Fibroblast of lung (primary cell): ENCODE measurements around the gene NRXN2. TPM values are rescaled to one million over a fixed set of nuclear protein-coding genes. Genes with fewer than 3 reads are reported as not detected.

Experiments
- DNase-seq, 2 donors: peaks; one replicate each; pipeline versions ENCODE4 v3.0.0 to v3.0.0-alpha.2; 2010; ENCODE audit warnings: low read depth in 2 of 2
- H2AFZ ChIP-seq: 2 replicates; pipeline ENCODE4 v1.5.1; 2012; ENCODE audit warnings: low read length, control low read depth, inconsistent platforms
- H3K27ac ChIP-seq: 2 replicates; pipeline ENCODE4 v1.5.1; 2011; ENCODE audit warnings: low read length, control low read depth; ENCODE audit not compliant: insufficient read depth
- H3K27me3 ChIP-seq: 2 replicates; pipeline ENCODE4 v1.5.1; 2011; ENCODE audit warnings: mild to moderate bottlenecking, low read length; ENCODE audit not compliant: control insufficient read depth, insufficient read depth
- H3K36me3 ChIP-seq: 2 replicates; pipeline ENCODE4 v1.5.1; 2011; ENCODE audit warnings: low read length; ENCODE audit not compliant: control insufficient read depth, insufficient read depth
- H3K4me1 ChIP-seq: 2 replicates; pipeline ENCODE4 v1.5.1; 2011; ENCODE audit warnings: low read length; ENCODE audit not compliant: control insufficient read depth, insufficient read depth; ENCODE audit errors: extremely low read depth
- H3K4me2 ChIP-seq: 2 replicates; pipeline ENCODE4 v1.5.1; 2011; ENCODE audit warnings: low read length, control low read depth; ENCODE audit not compliant: insufficient read depth; ENCODE audit errors: extremely low read depth
- H3K4me3 ChIP-seq, 4 experiments: fragments of 200-600 bp in 1 of 4; sonication (generic) in 1 of 4; replicated peaks in 1 of 4; 2 replicates each; pipeline ENCODE4 v1.5.1; 2011 to 2016; ENCODE audit warnings: low read length in 4 of 4, low read depth in 3 of 4, mild to moderate bottlenecking in 3 of 4, control low read depth in 2 of 4, inconsistent platforms in 1 of 4, mixed read lengths in 1 of 4; ENCODE audit not compliant: insufficient read depth in 1 of 4; ENCODE audit errors: control extremely low read depth in 1 of 4
- H3K79me2 ChIP-seq: 2 replicates; pipeline ENCODE4 v1.5.1; 2012; ENCODE audit warnings: mild to moderate bottlenecking, low read length, inconsistent platforms; ENCODE audit not compliant: control insufficient read depth, insufficient read depth
- H3K9ac ChIP-seq: 2 replicates; pipeline ENCODE4 v1.5.1; 2011; ENCODE audit warnings: mild to moderate bottlenecking, low read length, control low read depth; ENCODE audit not compliant: insufficient read depth
- H3K9me3 ChIP-seq: 2 replicates; pipeline ENCODE4 v1.5.1; 2012; ENCODE audit warnings: low read depth, low read length; ENCODE audit not compliant: control insufficient read depth, insufficient read depth
- H4K20me1 ChIP-seq: 2 replicates; pipeline ENCODE4 v1.5.1; 2011; ENCODE audit warnings: low read length; ENCODE audit not compliant: control insufficient read depth, insufficient read depth; ENCODE audit errors: extremely low read depth
- EZH2 ChIP-seq: IDR thresholded peaks from 2 replicates; pipeline ENCODE4 v1.5.1; 2012; ENCODE audit warnings: low read length, control low read depth, mild to moderate bottlenecking; ENCODE audit errors: missing control alignments
- polyA plus RNA-seq, 2 donors: library from polyadenylated mRNA; depleted of rRNA in 1 of 2; stranded (reverse) in 1 of 2; unstranded in 1 of 2; fragments of >200 nt; gene quantifications; 2 replicates each; pipeline ENCODE4 v1.2.1, GENCODE V29; 2011 to 2012; ENCODE audit warnings: missing spikeins in 1 of 2
- total RNA-seq: library from RNA; depleted of rRNA; stranded (reverse); fragments of >200 nt; gene quantifications from 2 replicates; pipeline ENCODE4 v1.2.1, GENCODE V29; 2014
- TF ChIP-seq, protein P1 (sequence below), 2 donors: IDR thresholded peaks in 1 of 2; conservative IDR thresholded peaks in 1 of 2; 1 replicate in 1 of 2; 2 replicates in 1 of 2; pipeline ENCODE4 v1.5.1; 2011 to 2012; ENCODE audit warnings: low read length in 2 of 2, control low read depth in 1 of 2, inconsistent platforms in 1 of 2, low read depth in 1 of 2, mild to moderate bottlenecking in 1 of 2

The NRXN2 gene
- total and polyA plus RNA-seq, 2 donors (not counting 1 experiment from before 2014, with no cell fraction given) = under 0.01 to 0.75 TPM

DNA sequence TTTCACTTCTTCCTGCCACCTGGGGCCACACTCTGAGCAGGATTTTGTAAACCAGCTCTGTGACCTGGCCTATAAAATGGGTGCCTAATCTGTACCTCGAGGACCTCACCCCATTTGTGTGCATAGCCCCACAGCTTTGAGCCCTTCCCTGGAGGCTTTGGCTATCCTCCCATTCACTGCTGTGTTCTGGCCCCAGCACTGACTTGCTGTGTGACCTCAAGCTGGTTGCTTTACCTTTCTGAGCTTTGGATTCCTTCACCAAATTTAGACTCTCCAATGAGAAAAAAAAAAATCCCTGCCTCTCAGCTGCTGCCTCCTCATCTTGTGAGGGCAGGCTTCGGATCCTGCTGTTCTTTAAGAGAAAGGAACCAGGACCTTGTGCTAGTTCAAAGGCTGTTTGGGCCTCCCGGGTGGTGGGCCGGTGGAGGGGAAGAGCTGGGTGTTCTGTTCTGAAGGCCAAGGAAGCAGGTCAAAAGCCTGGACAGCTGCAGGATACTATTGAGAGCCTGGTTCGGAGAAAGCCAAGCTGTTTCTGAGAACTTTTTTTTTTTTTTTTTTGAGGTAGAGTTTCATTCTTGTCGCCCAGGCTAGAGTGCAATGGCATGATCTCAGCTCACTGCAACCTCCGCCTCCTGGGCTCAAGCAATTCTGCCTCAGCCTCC lies 37.9 kb upstream of the NRXN2 start:
- Histone ChIP-seq H2AFZ (no peak overlapping the region), H3K27me3 (no peaks in the 10 kb centered on the region), H3K4me3 (no peak overlapping the region), H3K27ac (no peak overlapping the region), H3K9ac (no peak overlapping the region), H3K4me1 (peaks cover 26% of the 10 kb centered on the region), H4K20me1 (no peaks in the 10 kb centered on the region), H3K9me3 (no peaks in the 10 kb centered on the region), H3K4me2 (no peak overlapping the region), H3K36me3 (peaks cover 18% of the 10 kb centered on the region), H3K79me2 (no peaks in the 10 kb centered on the region)
- TF ChIP-seq, protein P1, sequence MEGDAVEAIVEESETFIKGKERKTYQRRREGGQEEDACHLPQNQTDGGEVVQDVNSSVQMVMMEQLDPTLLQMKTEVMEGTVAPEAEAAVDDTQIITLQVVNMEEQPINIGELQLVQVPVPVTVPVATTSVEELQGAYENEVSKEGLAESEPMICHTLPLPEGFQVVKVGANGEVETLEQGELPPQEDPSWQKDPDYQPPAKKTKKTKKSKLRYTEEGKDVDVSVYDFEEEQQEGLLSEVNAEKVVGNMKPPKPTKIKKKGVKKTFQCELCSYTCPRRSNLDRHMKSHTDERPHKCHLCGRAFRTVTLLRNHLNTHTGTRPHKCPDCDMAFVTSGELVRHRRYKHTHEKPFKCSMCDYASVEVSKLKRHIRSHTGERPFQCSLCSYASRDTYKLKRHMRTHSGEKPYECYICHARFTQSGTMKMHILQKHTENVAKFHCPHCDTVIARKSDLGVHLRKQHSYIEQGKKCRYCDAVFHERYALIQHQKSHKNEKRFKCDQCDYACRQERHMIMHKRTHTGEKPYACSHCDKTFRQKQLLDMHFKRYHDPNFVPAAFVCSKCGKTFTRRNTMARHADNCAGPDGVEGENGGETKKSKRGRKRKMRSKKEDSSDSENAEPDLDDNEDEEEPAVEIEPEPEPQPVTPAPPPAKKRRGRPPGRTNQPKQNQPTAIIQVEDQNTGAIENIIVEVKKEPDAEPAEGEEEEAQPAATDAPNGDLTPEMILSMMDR (conservative IDR thresholded peaks at IDR 0.05 in 1 of 2, IDR thresholded peaks at IDR 0.05 in 1 of 2; ENCODE audit: low read depth in 1 of 2, low read length in 2 of 2) = no peak
- TF ChIP-seq EZH2 = no peak
- no peak for DNase-seq

DNA sequence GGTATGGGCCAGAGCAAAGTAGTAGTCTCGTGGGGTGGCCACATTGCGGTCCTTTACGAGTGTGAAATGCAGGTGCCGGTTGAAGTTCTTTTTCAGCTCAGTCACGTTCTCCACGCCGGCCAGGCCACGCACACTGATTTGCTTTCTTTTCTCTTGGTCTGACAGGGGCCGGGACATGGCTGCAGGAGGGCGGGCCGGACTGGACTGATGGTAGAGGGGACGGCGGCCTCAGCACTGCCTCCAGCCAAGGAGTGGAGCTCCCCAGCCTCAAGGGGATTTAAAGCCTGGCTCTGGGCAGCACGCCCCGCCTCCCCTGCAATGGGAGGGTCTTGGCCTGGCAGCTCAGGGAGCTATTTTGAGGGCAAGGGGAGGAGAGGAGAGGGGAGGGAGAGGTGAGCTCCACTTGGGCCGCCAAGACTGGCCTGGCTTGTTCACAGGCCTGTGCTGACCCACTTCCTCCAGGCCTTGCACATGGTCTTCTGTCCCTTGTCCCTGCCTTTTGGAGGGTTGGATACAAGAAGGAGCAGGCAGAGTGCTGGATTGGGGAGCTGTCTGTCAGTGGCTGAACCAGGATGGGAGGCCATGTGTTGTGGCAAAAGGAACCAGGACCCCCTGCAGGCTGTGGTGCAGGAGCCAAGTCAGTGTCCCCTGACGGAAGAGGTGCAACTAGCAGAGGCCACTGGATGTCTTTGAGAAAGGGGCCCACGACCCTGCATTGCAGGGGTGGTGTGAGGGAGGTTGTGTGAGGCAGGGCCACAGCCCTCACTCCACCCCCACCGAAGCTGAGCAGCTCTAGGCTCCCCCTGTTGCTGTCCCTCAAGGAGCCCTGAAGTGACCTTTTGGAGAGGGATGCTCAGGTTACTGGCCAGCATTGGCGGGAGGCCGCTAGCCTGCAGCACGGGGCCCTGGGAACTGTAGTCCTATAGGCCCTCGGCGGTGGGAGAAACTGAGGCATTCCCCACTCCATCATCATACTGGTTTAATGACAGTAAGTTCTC lies 37.0 kb upstream of the NRXN2 start, which contains the start of gene PYGM:
TSS of gene PYGM (minus strand) at position 253 of the 998 bp plus-strand sequence. CDS start at position 177, 76 bp downstream.
- Histone ChIP-seq H2AFZ (no peak within 1 kb of the TSS), H4K20me1 (no peaks in the 10 kb centered on the region), H3K9me3 (no peaks in the 10 kb centered on the region), H3K4me1 (peaks cover 26% of the 10 kb centered on the region), H3K4me3 (no peak within 1 kb of the TSS), H3K27me3 (no peaks in the 10 kb centered on the region), H3K4me2 (no peak within 1 kb of the TSS), H3K27ac (no peak within 1 kb of the TSS), H3K36me3 (peaks cover 13% of the 10 kb centered on the region), H3K79me2 (no peaks in the 10 kb centered on the region), H3K9ac (no peak within 1 kb of the TSS)
- TF ChIP-seq, protein P1 (conservative IDR thresholded peaks at IDR 0.05 in 1 of 2, IDR thresholded peaks at IDR 0.05 in 1 of 2; ENCODE audit: low read depth in 1 of 2, low read length in 2 of 2) = no peak
- TF ChIP-seq EZH2 = no peak
- peak; percentile 36 to 60 for DNase-seq

DNA sequence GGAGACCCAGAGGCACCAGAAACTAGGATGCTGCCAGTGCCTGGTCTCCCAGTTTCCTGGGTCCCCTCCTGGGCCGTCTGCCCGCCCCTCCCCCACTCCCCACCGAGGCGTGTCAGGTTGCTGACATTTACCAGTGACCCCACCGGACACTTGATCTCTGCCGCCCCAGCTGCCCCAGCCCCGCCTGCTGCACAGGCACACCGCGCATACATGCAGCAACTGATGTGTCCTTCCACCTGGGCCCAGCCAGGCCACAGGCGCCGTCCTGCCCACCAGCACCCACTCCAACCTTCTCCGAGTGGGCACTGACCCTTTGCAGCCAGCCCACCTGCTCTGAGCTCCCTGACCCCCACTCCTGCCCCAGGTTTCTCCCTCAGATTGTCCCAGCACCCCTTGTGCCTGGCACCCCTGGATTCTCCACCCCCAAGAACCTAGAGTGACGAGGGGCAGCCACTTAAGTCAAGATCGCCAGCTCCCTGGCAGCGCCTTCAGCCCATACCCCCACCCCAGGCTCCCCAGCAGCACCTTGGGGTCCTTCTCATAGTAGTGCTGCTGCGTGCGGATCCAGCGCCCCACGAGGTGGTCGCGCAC lies 36.2 kb upstream of the NRXN2 start:
- Histone ChIP-seq H3K36me3 (peaks cover 12% of the 10 kb centered on the region), H2AFZ (no peak overlapping the region), H3K27ac (no peak overlapping the region), H3K79me2 (no peaks in the 10 kb centered on the region), H3K9ac (no peak overlapping the region), H4K20me1 (no peaks in the 10 kb centered on the region), H3K4me3 (no peak overlapping the region), H3K27me3 (no peaks in the 10 kb centered on the region), H3K4me2 (no peak overlapping the region), H3K4me1 (peaks cover 26% of the 10 kb centered on the region), H3K9me3 (no peaks in the 10 kb centered on the region)
- TF ChIP-seq EZH2 = no peak
- TF ChIP-seq, protein P1 (conservative IDR thresholded peaks at IDR 0.05 in 1 of 2, IDR thresholded peaks at IDR 0.05 in 1 of 2; ENCODE audit: low read depth in 1 of 2, low read length in 2 of 2) = no peak
- DNase-seq = no peak
